Limb (tissue), 2 donors: ENCODE measurements around the gene PLA2G6.
A peak's percentile ranks its signal among the peaks of the same experiment; 100 is the strongest.

ENCODE experiments used
- DNase-seq, 2 donors: peaks; one replicate each; pipeline ENCODE4 v3.0.0-alpha.2; 2016; ENCODE audit errors: extremely low spot score in 2 of 2

Gene PLA2G6

GRCh38 chr22:38214302-38215056 lies 32.8 kb upstream of the PLA2G6 start:
- DNase-seq: peak; percentile 55 to 88

GRCh38 chr22:38213990-38214301 lies 32.3 kb upstream of the PLA2G6 start:
- DNase-seq: no peak

- no peak for DNase-seq
Measured at GRCh38 chr22:38213319-38213989, 31.8 kb upstream of the PLA2G6 start.

- no peak for DNase-seq
Measured at GRCh38 chr22:38212442-38212841, 30.8 kb upstream of the PLA2G6 start.

- DNase-seq: no peak
Measured at GRCh38 chr22:38211556-38211955, 29.9 kb upstream of the PLA2G6 start.

GRCh38 chr22:38208551-38208968 lies 26.9 kb upstream of the PLA2G6 start:
- DNase-seq: no peak

GRCh38 chr22:38207898-38208432 lies 26.3 kb upstream of the PLA2G6 start:
- DNase-seq: no peak

- DNase-seq: peak; percentile 80 to 90
Measured at GRCh38 chr22:38205261-38206128, 23.9 kb upstream of the PLA2G6 start.

GRCh38 chr22:38204784-38205183 lies 23.2 kb upstream of the PLA2G6 start:
- no peak for DNase-seq

- no peak for DNase-seq
Measured at GRCh38 chr22:38203855-38204514, 22.4 kb upstream of the PLA2G6 start.

GRCh38 chr22:38203090-38203810 lies 21.6 kb upstream of the PLA2G6 start:
- no peak for DNase-seq

GRCh38 chr22:38202437-38203089 lies 20.9 kb upstream of the PLA2G6 start:
- peak; percentile 70 to 90 for DNase-seq

- DNase-seq: peak; percentile 94 to 96
Measured at GRCh38 chr22:38201711-38202436, 20.2 kb upstream of the PLA2G6 start, which contains the start of gene MAFF. MAFF (plus strand) TSS chr22:38201994; CDS start chr22:38213854, 11,860 bp downstream.

- DNase-seq: no peak
Measured at GRCh38 chr22:38201371-38201710, 19.7 kb upstream of the PLA2G6 start.

- DNase-seq: peak in 1 of 2 donors; percentile 22
Measured at GRCh38 chr22:38199826-38200559, 18.4 kb upstream of the PLA2G6 start.

GRCh38 chr22:38196791-38197419 lies 15.3 kb upstream of the PLA2G6 start:
- DNase-seq: peak in 1 of 2 donors; percentile 24

GRCh38 chr22:38193580-38193979 lies 11.9 kb upstream of the PLA2G6 start:
- no peak for DNase-seq

GRCh38 chr22:38192475-38192863 lies 10.8 kb upstream of the PLA2G6 start:
- no peak for DNase-seq
